K562 (cell line): Measurements from ENCODE around the gene RBFOX2. TPM values are rescaled to one million over a fixed set of nuclear protein-coding genes. Genes with fewer than 3 reads are reported as not detected.

Source experiments
- ATAC-seq: fragments of 200-7000 bp; cut with Tn5 transposase; 3 replicates; pipeline ENCODE4 v1.9.1; 2020; ENCODE audit warnings: moderate library complexity
- BruUV-seq: library from RNA; stranded (reverse); fragments of 400-500 nt; replicated peaks from 2 replicates; lab custom pipeline; 2021; lab: Mats Ljungman, UMichigan
- CTCF ChIA-PET: fragments of 300-600 bp; formaldehyde crosslinking; extraction: SDS; loops from one replicate; lab custom pipeline; 2021; ENCODE audit warnings: low intra/inter-chr PET ratio; lab: Yijun Ruan, JAX
- POLR2A ChIA-PET: fragments of 300-600, 350-650 bp; sonication (Branson Sonifier 250); formaldehyde crosslinking; extraction: SDS; loops from one replicate; lab custom pipeline; 2021; ENCODE audit warnings: antibody characterized with exemption, inconsistent platforms; lab: Yijun Ruan, JAX
- DNase-seq, 4 experiments: peaks; one replicate each; pipeline versions ENCODE4 v3.0.0 to v3.0.0-alpha.2; 2011 to 2018; ENCODE audit warnings: low spot score in 3 of 4, mixed read lengths in 3 of 4; ENCODE audit errors: extremely low read depth in 1 of 4
- FAIRE-seq: peaks from 2 replicates; lab custom pipeline; 2011; peaks lifted over from hg19 to GRCh38; lab: Jason Lieb, UNC
- H2AFZ ChIP-seq: 2 replicates; pipeline ENCODE4 v1.6.0; 2011; ENCODE audit warnings: low read depth, low read length, control low read depth, inconsistent platforms
- H3K27ac ChIP-seq: fragments of 200-600 bp; 3 replicates; pipeline ENCODE4 v1.8.0; 2011; ENCODE audit warnings: low read depth, mild to moderate bottlenecking, control low read depth, inconsistent platforms, low read length, moderate library complexity, mixed read lengths; ENCODE audit errors: extremely low read depth
- H3K27me3 ChIP-seq, 2 experiments: fragments of 300-600 bp in 1 of 2; 2 replicates in 1 of 2; 3 replicates in 1 of 2; pipeline versions ENCODE4 v1.6.0 to v1.8.0; 2011; ENCODE audit warnings: inconsistent platforms in 2 of 2, low read length in 2 of 2, mild to moderate bottlenecking in 1 of 2, mixed read lengths in 1 of 2, moderate library complexity in 1 of 2; ENCODE audit not compliant: control insufficient read depth in 2 of 2, insufficient read depth in 2 of 2
- H3K36me3 ChIP-seq: fragments of 300-600 bp; 3 replicates; pipeline ENCODE4 v1.8.0; 2011; ENCODE audit warnings: mild to moderate bottlenecking, low read length, inconsistent platforms; ENCODE audit not compliant: control insufficient read depth, insufficient read depth
- H3K4me1 ChIP-seq, 2 experiments: fragments of 200-600 bp in 1 of 2; replicated peaks in 1 of 2; 2 replicates in 1 of 2; 3 replicates in 1 of 2; pipeline versions ENCODE4 v1.5.1 to v1.8.0; 2011; ENCODE audit warnings: inconsistent platforms in 2 of 2, low read length in 2 of 2, mild to moderate bottlenecking in 1 of 2, mixed read lengths in 1 of 2, moderate library complexity in 1 of 2; ENCODE audit not compliant: control insufficient read depth in 2 of 2, insufficient read depth in 2 of 2
- H3K4me2 ChIP-seq: 2 replicates; pipeline ENCODE4 v1.6.1; 2011; ENCODE audit warnings: low read length, control low read depth, inconsistent platforms, mixed read lengths; ENCODE audit not compliant: insufficient read depth
- H3K4me3 ChIP-seq: fragments of 200-600 bp; sonication (generic), shearing (Covaris generic); 2 replicates; pipeline ENCODE4 v1.5.1; 2016; ENCODE audit warnings: control low read depth, inconsistent platforms
- H3K79me2 ChIP-seq: fragments of 200-600 bp; 3 replicates; pipeline ENCODE4 v1.8.0; 2011; ENCODE audit warnings: low read length, inconsistent platforms; ENCODE audit not compliant: control insufficient read depth, insufficient read depth
- H3K9ac ChIP-seq, 2 experiments: 2 replicates each; pipeline versions ENCODE4 v1.6.0 to v1.6.1; 2011; ENCODE audit warnings: low read depth in 2 of 2, low read length in 2 of 2, control low read depth in 1 of 2, inconsistent platforms in 1 of 2, mild to moderate bottlenecking in 1 of 2, mixed read lengths in 1 of 2; ENCODE audit not compliant: insufficient read depth in 1 of 2
- H3K9me1 ChIP-seq: one replicate; pipeline ENCODE4 v1.6.0; 2011; ENCODE audit warnings: inconsistent platforms, mild to moderate bottlenecking, low read length, moderate library complexity; ENCODE audit not compliant: control insufficient read depth, insufficient read depth
- H3K9me3 ChIP-seq: replicated peaks from 2 replicates; pipeline ENCODE4 v1.5.1; 2011; ENCODE audit warnings: low read depth, low read length, inconsistent platforms; ENCODE audit not compliant: control insufficient read depth, insufficient read depth
- H4K20me1 ChIP-seq: replicated peaks from 2 replicates; pipeline ENCODE4 v1.6.1; 2011; ENCODE audit warnings: low read length, inconsistent platforms, mixed read lengths; ENCODE audit not compliant: control insufficient read depth, insufficient read depth
- ATF6 ChIP-seq: sonication (generic); formaldehyde crosslinking; IDR thresholded peaks from 2 replicates; pipeline ENCODE4 v1.4.0; 2020; ENCODE audit warnings: mild to moderate bottlenecking, missing genetic modification reagents
- CBFA2T2 ChIP-seq: fragments of 450-650 bp; conservative IDR thresholded peaks from 2 replicates; pipeline ENCODE4 v1.6.1; 2017; ENCODE audit warnings: mild to moderate bottlenecking
- CBX5 ChIP-seq: IDR thresholded peaks from 2 replicates; pipeline ENCODE4 v1.6.1; 2014; ENCODE audit warnings: low read depth, borderline replicate concordance
- CC2D1A ChIP-seq: fragments of 450-650 bp; IDR thresholded peaks from 2 replicates; pipeline ENCODE4 v1.6.1; 2017; ENCODE audit warnings: mild to moderate bottlenecking
- DEAF1 ChIP-seq: fragments of 450-650 bp; formaldehyde crosslinking; IDR thresholded peaks from 2 replicates; pipeline ENCODE4 v1.4.0; 2020; ENCODE audit warnings: mild to moderate bottlenecking, moderate library complexity
- ETS1 ChIP-seq: conservative IDR thresholded peaks from 2 replicates; pipeline ENCODE4 v1.6.1; 2011; ENCODE audit warnings: low read depth, mild to moderate bottlenecking, low read length; ENCODE audit not compliant: control insufficient read depth
- LARP7 ChIP-seq: fragments of 450-650 bp; IDR thresholded peaks from 2 replicates; pipeline ENCODE4 v1.6.1; 2016
- MECOM ChIP-seq: fragments of 250-450 bp; sonication (Bioruptor Pico); IDR thresholded peaks from 2 replicates; pipeline ENCODE4 v1.8.0; 2022; ENCODE audit warnings: inconsistent platforms
- NCOA4 ChIP-seq: fragments of 450-650 bp; IDR thresholded peaks from 2 replicates; pipeline ENCODE4 v1.6.1; 2018; ENCODE audit warnings: mild to moderate bottlenecking; ENCODE audit not compliant: partially characterized antibody
- NEUROD1 ChIP-seq: fragments of 150-350 bp; IDR thresholded peaks from 2 replicates; pipeline ENCODE4 v1.6.1; 2014; ENCODE audit warnings: borderline replicate concordance, low read length, low read depth; ENCODE audit not compliant: partially characterized antibody
- POLR2B ChIP-seq: fragments of 450-650 bp; IDR thresholded peaks from 2 replicates; pipeline ENCODE4 v1.6.1; 2018; ENCODE audit warnings: low read depth; ENCODE audit not compliant: partially characterized antibody
- POLR2G ChIP-seq: fragments of 200-400 bp; formaldehyde crosslinking; IDR thresholded peaks from 2 replicates; pipeline ENCODE4 v1.6.1; 2017; ENCODE audit warnings: low read depth, mild to moderate bottlenecking, antibody characterized with exemption, low read length, moderate library complexity
- SETDB1 ChIP-seq: IDR thresholded peaks from one replicate; pipeline ENCODE4 v1.6.1; 2012; ENCODE audit warnings: low read length, control low read depth, inconsistent platforms
- SIN3B ChIP-seq: fragments of 450-650 bp; IDR thresholded peaks from 2 replicates; pipeline ENCODE4 v1.6.1; 2017; ENCODE audit warnings: low read depth, mild to moderate bottlenecking, moderate library complexity
- WGBS: fragments of 100-300 bp; shearing (Covaris generic); methylation state at CpG from one replicate; pipeline ENCODE4 v1.1.6; 2016; ENCODE audit warnings: low coverage, mixed read lengths; ENCODE audit not compliant: insufficient coverage; ENCODE audit errors: missing lambda C conversion rate; 5-methylcytosine and 5-hydroxymethylcytosine counted together
- in situ Hi-C: fragments of 300-500 bp; cut with MboI; formaldehyde crosslinking; loops from 4 replicates; pipeline ENCODE4 v1.15.0; 2018; ENCODE audit warnings: inconsistent platforms, mixed read lengths
- intact Hi-C: fragments of 100-400 bp; cut with micrococcal nuclease; formaldehyde crosslinking; loops from 2 replicates; pipeline ENCODE4 v1.14.2; 2022
- polyA plus RNA-seq, 8 experiments: library from polyadenylated mRNA; depleted of rRNA in 4 of 8; stranded (reverse) in 5 of 8; unstranded in 3 of 8; fragments of >200 nt; fragmentation: Nextera tagmentation in 2 of 8; fragmentation: Illumina TruSeq in 1 of 8; extraction: Ambion mirVana in 2 of 8; extraction: Trizol in 1 of 8; gene quantifications; 2 replicates each; pipeline versions ENCODE4 v1.2.1 to v1.2.3, GENCODE V29; 2011 to 2014; ENCODE audit warnings: inconsistent platforms in 1 of 8, missing spikeins in 1 of 8
- total RNA-seq, 7 experiments: library from RNA; depleted of rRNA in 6 of 7; stranded (reverse); fragments of >200 nt in 6 of 7; fragmentation: Illumina TruSeq in 2 of 7; extraction: Trizol in 2 of 7; gene quantifications; 2 replicates each; pipeline versions ENCODE4 v1.2.1 to v1.2.3, GENCODE V29; 2011 to 2021; ENCODE audit warnings: low replicate concordance in 1 of 7

Gene RBFOX2
- total and polyA plus RNA-seq, 9 of the 15 experiments (the other 6 are each of a cell fraction or from before 2014, with no cell fraction given) = 5.8 to 24.8 (median 14.2) TPM

- POLR2A ChIA-PET = no interaction called here
- H4K20me1 ChIP-seq = no peaks in the 10 kb centered on the region; the same call in 1 of the 2 replicates
- 3% methylated on average over 3 of the region's 3 CpGs for WGBS
Measured at GRCh38 chr22:35860837-35861236, 167.8 kb downstream of the RBFOX2 start.

GRCh38 chr22:35860087-35860733 lies 168.4 kb downstream of the RBFOX2 start:
- H2AFZ ChIP-seq = no peak overlapping the region
- no TSS peak for BruUV-seq
- ChIA-PET CTCF (no interaction called here), POLR2A (no interaction called here)
- H4K20me1 ChIP-seq = no peaks in the 10 kb centered on the region; the same call in 1 of the 2 replicates
- no peak overlapping the region for H3K9ac ChIP-seq
- DNase-seq = no peak
- no peak overlapping the region for H3K4me3 ChIP-seq
- H3K36me3 ChIP-seq = no peaks in the 10 kb centered on the region
- peaks cover 4% of the 10 kb centered on the region; the same call in 1 of the 3 replicates for H3K79me2 ChIP-seq
- no peak overlapping the region for H3K4me2 ChIP-seq
- intact Hi-C loops = no loop called here
- H3K27ac ChIP-seq = no peak overlapping the region
- H3K9me3 ChIP-seq = no peaks in the 10 kb centered on the region
- no peaks in the 10 kb centered on the region; a peak in 1 of 5 replicates for H3K4me1 ChIP-seq
- in situ Hi-C loops = no loop called here
- H3K27me3 ChIP-seq = no peaks in the 10 kb centered on the region
- 80% methylated on average over 4 of the region's 4 CpGs for WGBS
- ATAC-seq = no peak
- no peaks in the 10 kb centered on the region for H3K9me1 ChIP-seq
- FAIRE-seq = no peak
- no peak for TF ChIP-seq SIN3B
- no peak for TF ChIP-seq DEAF1
- no peak for TF ChIP-seq NCOA4
- TF ChIP-seq MECOM (CRISPR knock-in tag) = no peak
- no peak for TF ChIP-seq ETS1
- no peak for TF ChIP-seq LARP7
- TF ChIP-seq ATF6 = no peak
- TF ChIP-seq POLR2B = no peak
- TF ChIP-seq CBFA2T2 = no peak

More at GRCh38 chr22:35860837-35861236, 167.8 kb downstream of the RBFOX2 start:
- no TSS peak for BruUV-seq
- intact Hi-C loops = no loop called here
- Histone ChIP-seq H3K27ac (no peak overlapping the region), H3K79me2 (peaks cover 4% of the 10 kb centered on the region; the same call in 2 of the 3 replicates), H3K4me2 (no peak overlapping the region), H3K36me3 (no peaks in the 10 kb centered on the region), H2AFZ (no peak overlapping the region), H3K9me1 (no peaks in the 10 kb centered on the region), H3K27me3 (no peaks in the 10 kb centered on the region), H3K4me3 (no peak overlapping the region), H3K9ac (no peak overlapping the region), H3K9me3 (no peaks in the 10 kb centered on the region), H3K4me1 (no peaks in the 10 kb centered on the region; a peak in 1 of 5 replicates)
- DNase-seq = no peak
- no peak for ATAC-seq
- TF ChIP-seq CBX5 = no peak
- TF ChIP-seq NEUROD1 = no peak
- no peak for TF ChIP-seq NCOA4
- no peak for TF ChIP-seq SETDB1
- TF ChIP-seq CC2D1A = no peak
- no peak for TF ChIP-seq POLR2G
- CTCF ChIA-PET = no interaction called here
- in situ Hi-C loops = no loop called here
- no peak for FAIRE-seq
